Stimulated activated CD8-positive, alpha-beta memory T cell treated with anti-CD3 and anti-CD28 coated beads, Interleukin-15, amount 100 ng/mL, for 48 hours (primary cell): ENCODE results near the gene WNT1.

Source experiments
- DNase-seq, 2 donors: peaks; one replicate each; pipeline ENCODE4 v3.0.0-alpha.2; 2020; ENCODE audit warnings: low read depth in 2 of 2

The WNT1 gene

GRCh38 chr12:48980953-48981756 lies 3.0 kb downstream of the WNT1 start:
- DNase-seq = no peak

GRCh38 chr12:48981757-48982157 lies 3.6 kb downstream of the WNT1 start:
- DNase-seq = no peak

- DNase-seq = no peak
Measured at GRCh38 chr12:48982397-48983080, 4.4 kb downstream of the WNT1 start.

- no peak for DNase-seq
Measured at GRCh38 chr12:48985475-48985897, 7.4 kb downstream of the WNT1 start.

GRCh38 chr12:48985901-48986300 lies 7.8 kb downstream of the WNT1 start:
- DNase-seq = no peak

- DNase-seq = no peak
Measured at GRCh38 chr12:48986720-48987291, 8.7 kb downstream of the WNT1 start.

- no peak for DNase-seq
Measured at GRCh38 chr12:48988030-48988649, 10.0 kb downstream of the WNT1 start.

GRCh38 chr12:48990552-48990951 lies 12.4 kb downstream of the WNT1 start:
- DNase-seq = no peak

- DNase-seq = no peak
Measured at GRCh38 chr12:48991247-48992050, 13.3 kb downstream of the WNT1 start.

GRCh38 chr12:48993787-48994186 lies 15.7 kb downstream of the WNT1 start:
- no peak for DNase-seq

- DNase-seq = no peak
Measured at GRCh38 chr12:48994224-48995085, 16.3 kb downstream of the WNT1 start.

- no peak for DNase-seq
Measured at GRCh38 chr12:48995086-48995879, 17.2 kb downstream of the WNT1 start.

- no peak for DNase-seq
Measured at GRCh38 chr12:48996794-48997718, 18.9 kb downstream of the WNT1 start.

GRCh38 chr12:48997719-48998496 lies 19.8 kb downstream of the WNT1 start:
- no peak for DNase-seq

- DNase-seq = no peak
Measured at GRCh38 chr12:48998497-48999353, 20.6 kb downstream of the WNT1 start.

- DNase-seq = no peak
Measured at GRCh38 chr12:48999371-49000131, 21.4 kb downstream of the WNT1 start, which contains the start of gene DDN. Gene DDN (minus strand): TSS chr12:48999375. CDS start chr12:48999287, 88 bp downstream.
